HG03097 (cell line): ENCODE measurements around the gene MAPK8IP2.
"Not testable (repeated sequence)": the region's sequence is repeated elsewhere in the genome, so short reads cannot be mapped to it uniquely, and the experiment has no call there.

ENCODE experiments used
- ATAC-seq: cut with Tn5 transposase; IDR thresholded peaks from one replicate; pipeline ENCODE4 v1.9.1; 2021; ENCODE audit not compliant: unreplicated experiment, low FRiP score

The MAPK8IP2 gene

GRCh38 chr22:50597097-50597496, 3.5 kb upstream of the MAPK8IP2 start:
- no peak for ATAC-seq

GRCh38 chr22:50599816-50600455, 657 bp upstream of the MAPK8IP2 start:
- ATAC-seq, result no peak

GRCh38 chr22:50600967-50601668, 525 bp downstream of the MAPK8IP2 start:
- ATAC-seq, result no peak

- no peak for ATAC-seq
These were observed 1.2 kb downstream of the MAPK8IP2 start for GRCh38 chr22:50601669-50602337.

GRCh38 chr22:50602338-50602700, 1.7 kb downstream of the MAPK8IP2 start:
- no peak for ATAC-seq

- ATAC-seq, result no peak
These were observed 3.1 kb downstream of the MAPK8IP2 start for GRCh38 chr22:50603511-50604255.

GRCh38 chr22:50604256-50605001, 3.8 kb downstream of the MAPK8IP2 start:
- ATAC-seq, result no peak

GRCh38 chr22:50605002-50605612, 4.5 kb downstream of the MAPK8IP2 start:
- ATAC-seq, result no peak

- no peak for ATAC-seq
These were observed 5.1 kb downstream of the MAPK8IP2 start for GRCh38 chr22:50605613-50606074.

GRCh38 chr22:50606165-50606945, 5.8 kb downstream of the MAPK8IP2 start:
- no peak for ATAC-seq

- no peak for ATAC-seq
These were observed 6.5 kb downstream of the MAPK8IP2 start for GRCh38 chr22:50606946-50607658.

- ATAC-seq, result no peak
These were observed 7.0 kb downstream of the MAPK8IP2 start for GRCh38 chr22:50607659-50608020.

- ATAC-seq, result not testable (repeated sequence)
These were observed 7.7 kb downstream of the MAPK8IP2 start for GRCh38 chr22:50608058-50608840.

- no peak for ATAC-seq
These were observed 8.4 kb downstream of the MAPK8IP2 start for GRCh38 chr22:50608996-50609395.

- ATAC-seq, result no peak
These were observed 9.0 kb downstream of the MAPK8IP2 start for GRCh38 chr22:50609599-50609998.

GRCh38 chr22:50610041-50610451, 9.5 kb downstream of the MAPK8IP2 start:
- no peak for ATAC-seq

- no peak for ATAC-seq
These were observed 10.0 kb downstream of the MAPK8IP2 start for GRCh38 chr22:50610581-50610980.
